Measurements from ENCODE around the gene NPR3.

DNA sequence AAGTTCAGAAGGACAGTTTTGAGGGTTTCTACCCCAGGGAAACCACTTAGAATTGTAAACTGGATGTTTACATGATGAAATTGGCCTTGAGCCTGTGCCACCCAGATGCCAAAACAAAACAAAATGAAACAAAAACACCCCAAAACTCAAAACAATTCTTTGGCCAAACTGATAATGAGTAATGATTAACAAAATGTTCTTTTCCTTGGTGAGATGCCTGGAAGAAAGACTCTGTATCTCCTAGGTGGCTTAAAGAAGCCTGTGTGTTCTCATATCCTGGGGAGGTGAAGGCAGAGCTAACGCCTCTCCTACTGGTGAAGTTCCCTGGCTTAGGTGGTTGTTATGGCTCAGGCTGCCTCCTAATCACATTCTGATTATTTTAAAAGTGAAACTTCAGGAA, 120.5 kb downstream of the NPR3 start:
- TF ChIP-seq POLR2AphosphoS5 (IDR thresholded peaks at IDR 0.05; ENCODE audit: low read depth, low read length) = no peak
- TF ChIP-seq POLR2A (IDR thresholded peaks at IDR 0.05; ENCODE audit: low read depth, low read length) = no peak
- TF ChIP-seq TAF1 (IDR thresholded peaks at IDR 0.05; ENCODE audit: low read depth, low read length) = no peak

Measured in GM12891 (cell line).